K562 (cell line): Measurements from ENCODE around the gene LIN28A. TPM values are rescaled to one million over a fixed set of nuclear protein-coding genes. Genes with fewer than 3 reads are reported as not detected.
A peak's percentile ranks its signal among the peaks of the same experiment; 100 is the strongest.

Experiments used
- CREM ChIP-seq: IDR thresholded peaks from 2 replicates; pipeline ENCODE4 v1.6.1; 2014; ENCODE audit warnings: antibody characterized with exemption, low read depth
- HCFC1 ChIP-seq: IDR thresholded peaks from 2 replicates; pipeline ENCODE4 v1.6.1; 2012; ENCODE audit warnings: low read depth, low read length, improper control_type of control experiment
- JUND ChIP-seq, 2 experiments: IDR thresholded peaks; 2 replicates in 1 of 2; 3 replicates in 1 of 2; pipeline ENCODE4 v1.6.1; 2011; ENCODE audit warnings: borderline replicate concordance in 2 of 2, low read depth in 2 of 2, low read length in 2 of 2, improper control_type of control experiment in 1 of 2, missing biosample characterization in 1 of 2, missing genetic modification characterization in 1 of 2, missing genetic modification reagents in 1 of 2
- STAG1 ChIP-seq: sonication (generic); formaldehyde crosslinking; IDR thresholded peaks from 2 replicates; pipeline ENCODE4 v1.5.0; 2020; ENCODE audit warnings: missing genetic modification reagents, borderline replicate concordance
- ZMIZ1 ChIP-seq, 2 experiments: fragments of 150-350 bp in 1 of 2; IDR thresholded peaks; 2 replicates each; pipeline ENCODE4 v1.6.1; 2012 to 2016; ENCODE audit warnings: low read depth in 2 of 2, low read length in 2 of 2, mild to moderate bottlenecking in 1 of 2, moderate library complexity in 1 of 2
- polyA plus RNA-seq, 8 experiments: library from polyadenylated mRNA; depleted of rRNA in 4 of 8; stranded (reverse) in 5 of 8; unstranded in 3 of 8; fragments of >200 nt; fragmentation: Nextera tagmentation in 2 of 8; fragmentation: Illumina TruSeq in 1 of 8; extraction: Ambion mirVana in 2 of 8; extraction: Trizol in 1 of 8; gene quantifications; 2 replicates each; pipeline versions ENCODE4 v1.2.1 to v1.2.3, GENCODE V29; 2011 to 2014; ENCODE audit warnings: inconsistent platforms in 1 of 8, missing spikeins in 1 of 8
- total RNA-seq, 7 experiments: library from RNA; depleted of rRNA in 6 of 7; stranded (reverse); fragments of >200 nt in 6 of 7; fragmentation: Illumina TruSeq in 2 of 7; extraction: Trizol in 2 of 7; gene quantifications; 2 replicates each; pipeline versions ENCODE4 v1.2.1 to v1.2.3, GENCODE V29; 2011 to 2021; ENCODE audit warnings: low replicate concordance in 1 of 7
- TF ChIP-seq, protein P1 (sequence below): fragments of 250-450 bp; sonication (Bioruptor Pico); IDR thresholded peaks from 2 replicates; pipeline ENCODE4 v1.9.0; 2021; ENCODE audit warnings: mild to moderate bottlenecking, inconsistent platforms

LIN28A gene
- total and polyA plus RNA-seq, 9 of the 15 experiments (the other 6 are each of a cell fraction or from before 2014, with no cell fraction given), result 0.80 to 5.4 (median 3.9) TPM

DNA sequence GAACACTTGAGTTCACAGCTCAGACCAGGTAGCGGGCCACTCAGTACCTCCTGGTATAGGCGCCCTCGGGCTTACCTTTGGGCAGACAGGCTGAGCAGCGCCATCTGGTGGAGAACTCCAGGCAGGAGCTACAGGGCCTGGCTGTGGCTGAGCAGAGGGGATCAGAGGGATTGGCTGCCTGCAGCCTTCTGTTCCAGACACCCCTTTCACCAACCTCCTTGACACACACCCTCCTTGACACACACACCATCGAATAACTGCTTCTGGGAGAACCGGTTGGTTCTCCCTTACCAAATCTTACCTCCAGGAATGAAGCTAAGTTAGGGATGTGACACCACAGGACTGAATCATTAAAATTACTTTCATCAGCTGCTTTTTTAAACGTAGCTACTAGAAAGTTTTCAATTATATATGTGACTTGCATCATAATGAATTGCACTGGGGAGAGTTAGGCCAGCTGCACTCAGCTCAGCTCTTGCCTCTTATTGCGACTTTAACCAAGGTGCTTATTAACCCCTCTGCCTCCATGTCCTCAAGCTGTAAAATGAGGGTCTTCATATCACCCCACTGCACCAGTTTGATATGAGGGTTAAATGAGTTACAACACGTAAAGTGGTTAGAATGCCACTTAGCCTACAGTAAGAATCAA, 6.6 kb downstream of the LIN28A start (continued):
- TF ChIP-seq ZMIZ1 (IDR thresholded peaks at IDR 0.05; ENCODE audit: low read depth in 2 of 2, low read length in 2 of 2) (0 out of 4 replicates have a peak, but pooled peaks of 1 of the 2 experiments have one; percentile 31), JUND (IDR thresholded peaks at IDR 0.05; ENCODE audit: borderline replicate concordance, low read depth, low read length) (0 out of 2 replicates have a peak, but pooled peaks have one; percentile 38), JUND (tag; IDR thresholded peaks at IDR 0.05; ENCODE audit: borderline replicate concordance, low read depth, low read length) (no peak; the same call in 2 of the 3 replicates), STAG1 (CRISPR knock-in tag) (peak; percentile 59; the same call in 1 of the 2 replicates), HCFC1 (no peak), CREM (0 out of 2 replicates have a peak, but pooled peaks have one; percentile 11)
- TF ChIP-seq, protein P1, sequence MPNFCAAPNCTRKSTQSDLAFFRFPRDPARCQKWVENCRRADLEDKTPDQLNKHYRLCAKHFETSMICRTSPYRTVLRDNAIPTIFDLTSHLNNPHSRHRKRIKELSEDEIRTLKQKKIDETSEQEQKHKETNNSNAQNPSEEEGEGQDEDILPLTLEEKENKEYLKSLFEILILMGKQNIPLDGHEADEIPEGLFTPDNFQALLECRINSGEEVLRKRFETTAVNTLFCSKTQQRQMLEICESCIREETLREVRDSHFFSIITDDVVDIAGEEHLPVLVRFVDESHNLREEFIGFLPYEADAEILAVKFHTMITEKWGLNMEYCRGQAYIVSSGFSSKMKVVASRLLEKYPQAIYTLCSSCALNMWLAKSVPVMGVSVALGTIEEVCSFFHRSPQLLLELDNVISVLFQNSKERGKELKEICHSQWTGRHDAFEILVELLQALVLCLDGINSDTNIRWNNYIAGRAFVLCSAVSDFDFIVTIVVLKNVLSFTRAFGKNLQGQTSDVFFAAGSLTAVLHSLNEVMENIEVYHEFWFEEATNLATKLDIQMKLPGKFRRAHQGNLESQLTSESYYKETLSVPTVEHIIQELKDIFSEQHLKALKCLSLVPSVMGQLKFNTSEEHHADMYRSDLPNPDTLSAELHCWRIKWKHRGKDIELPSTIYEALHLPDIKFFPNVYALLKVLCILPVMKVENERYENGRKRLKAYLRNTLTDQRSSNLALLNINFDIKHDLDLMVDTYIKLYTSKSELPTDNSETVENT (CRISPR knock-in tag), result 0 out of 2 replicates have a peak, but pooled peaks have one; percentile 15
